DOHH2 (cell line): Measurements from ENCODE around the gene SULT2A1.

Experiments
- H3F3A ChIP-seq: fragments of 200-600 bp; sonication (generic), shearing (Covaris generic); 2 replicates; pipeline ENCODE4 v1.6.0; 2016; ENCODE audit warnings: antibody characterized with exemption, mild to moderate bottlenecking; ENCODE audit not compliant: control insufficient read depth, insufficient read depth
- H3K27ac ChIP-seq: fragments of 200-600 bp; sonication (generic); 2 replicates; pipeline ENCODE4 v1.5.1; 2014; ENCODE audit warnings: low read depth, mild to moderate bottlenecking, low read length, moderate library complexity
- H3K27me3 ChIP-seq: fragments of 200-600 bp; sonication (generic); 2 replicates; pipeline ENCODE4 v1.6.1; 2014; ENCODE audit warnings: mild to moderate bottlenecking, low read length, mixed read lengths; ENCODE audit not compliant: control insufficient read depth
- H3K36me3 ChIP-seq: fragments of 200-600 bp; sonication (generic); 2 replicates; pipeline ENCODE4 v1.6.1; 2014; ENCODE audit warnings: mild to moderate bottlenecking, low read length, moderate library complexity, mixed read lengths; ENCODE audit not compliant: control insufficient read depth
- H3K4me1 ChIP-seq: fragments of 200-600 bp; sonication (generic); 2 replicates; pipeline ENCODE4 v1.6.1; 2014; ENCODE audit warnings: mild to moderate bottlenecking, low read length, mixed read lengths; ENCODE audit not compliant: control insufficient read depth
- H3K4me2 ChIP-seq: fragments of 200-600 bp; sonication (generic); 2 replicates; pipeline ENCODE4 v1.6.0; 2014; ENCODE audit warnings: mild to moderate bottlenecking, low read length, moderate library complexity
- H3K4me3 ChIP-seq: fragments of 200-600 bp; sonication (generic); 2 replicates; pipeline ENCODE4 v1.5.1; 2014; ENCODE audit warnings: mild to moderate bottlenecking, low read length, mixed read lengths
- H3K79me2 ChIP-seq: fragments of 200-600 bp; sonication (generic); 2 replicates; pipeline ENCODE4 v1.6.1; 2014; ENCODE audit warnings: mild to moderate bottlenecking, low read length, mixed read lengths; ENCODE audit not compliant: control insufficient read depth
- H3K9me2 ChIP-seq: fragments of 200-600 bp; sonication (generic); replicated peaks from 2 replicates; pipeline ENCODE4 v1.6.1; 2014; ENCODE audit warnings: mild to moderate bottlenecking, low read length, mixed read lengths; ENCODE audit not compliant: control insufficient read depth
- H3K9me3 ChIP-seq: fragments of 200-600 bp; sonication (generic); 2 replicates; pipeline ENCODE4 v1.6.1; 2014; ENCODE audit warnings: antibody characterized with exemption, low read length, mixed read lengths; ENCODE audit not compliant: control insufficient read depth, insufficient read depth
- H4K20me1 ChIP-seq: fragments of 200-600 bp; sonication (generic); 2 replicates; pipeline ENCODE4 v1.6.0; 2014; ENCODE audit warnings: low read depth, mild to moderate bottlenecking, antibody characterized with exemption, low read length, moderate library complexity; ENCODE audit not compliant: control insufficient read depth, insufficient read depth
- EZH2phosphoT487 ChIP-seq: fragments of 200-600 bp; sonication (generic); IDR thresholded peaks from 2 replicates; pipeline ENCODE4 v1.6.1; 2017; ENCODE audit warnings: borderline replicate concordance, mild to moderate bottlenecking, antibody characterized with exemption, low read length, moderate library complexity, mixed read lengths
- TF ChIP-seq, protein P1 (sequence below): fragments of 200-600 bp; sonication (generic); IDR thresholded peaks from one replicate; pipeline ENCODE4 v1.5.1; 2014; ENCODE audit warnings: antibody characterized with exemption, mild to moderate bottlenecking, low read depth, low read length; ENCODE audit not compliant: poor library complexity, severe bottlenecking

The SULT2A1 gene

DNA sequence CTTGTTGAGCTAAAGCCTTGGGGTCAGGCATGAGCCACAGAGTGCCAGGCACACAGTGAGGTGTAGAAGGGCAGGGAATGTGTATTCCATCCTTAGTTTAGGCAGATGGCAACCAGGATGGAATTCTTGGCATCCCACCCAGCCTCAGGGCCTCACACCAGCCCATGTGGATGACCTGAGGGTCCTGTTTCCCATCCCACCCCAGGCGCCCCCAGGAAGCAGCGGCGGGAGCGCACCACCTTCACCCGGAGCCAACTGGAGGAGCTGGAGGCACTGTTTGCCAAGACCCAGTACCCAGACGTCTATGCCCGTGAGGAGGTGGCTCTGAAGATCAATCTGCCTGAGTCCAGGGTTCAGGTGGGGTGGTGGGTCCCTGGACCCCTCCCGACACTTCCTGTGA is 50.1 kb downstream of the SULT2A1 start:
- TF ChIP-seq EZH2phosphoT487: no peak
- TF ChIP-seq, protein P1, sequence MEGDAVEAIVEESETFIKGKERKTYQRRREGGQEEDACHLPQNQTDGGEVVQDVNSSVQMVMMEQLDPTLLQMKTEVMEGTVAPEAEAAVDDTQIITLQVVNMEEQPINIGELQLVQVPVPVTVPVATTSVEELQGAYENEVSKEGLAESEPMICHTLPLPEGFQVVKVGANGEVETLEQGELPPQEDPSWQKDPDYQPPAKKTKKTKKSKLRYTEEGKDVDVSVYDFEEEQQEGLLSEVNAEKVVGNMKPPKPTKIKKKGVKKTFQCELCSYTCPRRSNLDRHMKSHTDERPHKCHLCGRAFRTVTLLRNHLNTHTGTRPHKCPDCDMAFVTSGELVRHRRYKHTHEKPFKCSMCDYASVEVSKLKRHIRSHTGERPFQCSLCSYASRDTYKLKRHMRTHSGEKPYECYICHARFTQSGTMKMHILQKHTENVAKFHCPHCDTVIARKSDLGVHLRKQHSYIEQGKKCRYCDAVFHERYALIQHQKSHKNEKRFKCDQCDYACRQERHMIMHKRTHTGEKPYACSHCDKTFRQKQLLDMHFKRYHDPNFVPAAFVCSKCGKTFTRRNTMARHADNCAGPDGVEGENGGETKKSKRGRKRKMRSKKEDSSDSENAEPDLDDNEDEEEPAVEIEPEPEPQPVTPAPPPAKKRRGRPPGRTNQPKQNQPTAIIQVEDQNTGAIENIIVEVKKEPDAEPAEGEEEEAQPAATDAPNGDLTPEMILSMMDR: no peak
- H3K9me3 ChIP-seq: peaks cover 4% of the 10 kb centered on the region; the same call in 1 of the 2 replicates
- H3K4me1 ChIP-seq: no peaks in the 10 kb centered on the region
- H3K4me2 ChIP-seq: no peak overlapping the region
- no peaks in the 10 kb centered on the region for H3F3A ChIP-seq
- no peaks in the 10 kb centered on the region for H3K9me2 ChIP-seq
- no peaks in the 10 kb centered on the region for H3K27me3 ChIP-seq
- no peak overlapping the region for H3K27ac ChIP-seq
- H3K36me3 ChIP-seq: no peaks in the 10 kb centered on the region
- H4K20me1 ChIP-seq: no peaks in the 10 kb centered on the region
- H3K4me3 ChIP-seq: no peak overlapping the region
- H3K79me2 ChIP-seq: no peaks in the 10 kb centered on the region

DNA sequence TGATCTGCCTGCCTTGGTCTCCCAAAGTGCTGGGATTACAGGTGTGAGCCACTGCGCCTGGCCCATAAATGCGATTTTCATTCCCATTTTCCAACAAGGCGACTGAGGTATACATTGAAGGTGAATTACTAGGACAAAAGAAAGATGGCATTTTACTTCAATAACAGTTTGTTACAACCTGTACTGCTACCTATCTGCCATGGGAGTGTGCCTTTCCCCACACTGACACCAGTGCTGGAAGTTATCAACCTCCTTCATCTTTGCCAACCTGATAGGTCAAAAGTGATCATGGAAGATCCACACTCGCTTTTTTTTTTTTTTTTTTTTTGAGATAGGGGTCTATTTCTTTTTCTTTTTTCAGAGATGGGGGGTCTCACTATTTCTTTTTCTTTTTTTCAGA is 53.4 kb downstream of the SULT2A1 start:
- H4K20me1 ChIP-seq: no peaks in the 10 kb centered on the region
- no peak overlapping the region for H3K4me2 ChIP-seq
- peaks cover 4% of the 10 kb centered on the region; the same call in 1 of the 2 replicates for H3K4me1 ChIP-seq
- no peaks in the 10 kb centered on the region; the same call in 1 of the 2 replicates for H3K9me3 ChIP-seq
- H3K27ac ChIP-seq: no peak overlapping the region
- no peaks in the 10 kb centered on the region for H3K27me3 ChIP-seq
- H3K36me3 ChIP-seq: no peaks in the 10 kb centered on the region
- H3K79me2 ChIP-seq: no peaks in the 10 kb centered on the region
- TF ChIP-seq, protein P1: no peak
- TF ChIP-seq EZH2phosphoT487: no peak
- no peaks in the 10 kb centered on the region for H3K9me2 ChIP-seq
- no peak overlapping the region for H3K4me3 ChIP-seq
- H3F3A ChIP-seq: no peaks in the 10 kb centered on the region

DNA sequence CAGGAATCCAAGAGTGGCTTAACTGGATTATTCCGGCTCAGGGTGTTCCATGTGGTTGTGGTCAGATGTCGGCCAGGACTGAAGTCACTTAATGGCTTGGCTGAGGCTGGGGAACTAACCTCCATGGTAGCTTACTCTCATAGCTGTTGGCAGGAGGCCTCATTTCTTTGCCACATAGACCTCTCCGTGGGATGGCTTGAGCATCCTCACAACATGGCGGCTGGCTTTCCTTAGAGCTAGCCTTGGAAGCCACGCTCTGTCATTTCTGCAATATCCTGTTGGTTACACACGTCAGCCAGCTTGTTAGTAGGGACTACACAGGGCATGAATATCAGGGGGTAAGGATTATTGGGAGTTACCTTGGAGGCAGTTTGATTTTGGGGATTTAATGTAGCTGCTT is 59.3 kb downstream of the SULT2A1 start:
- Histone ChIP-seq H4K20me1 (no peaks in the 10 kb centered on the region), H3K27ac (no peak overlapping the region), H3K4me2 (no peak overlapping the region), H3K4me1 (peaks cover 4% of the 10 kb centered on the region; the same call in 1 of the 2 replicates), H3K79me2 (no peaks in the 10 kb centered on the region), H3F3A (no peaks in the 10 kb centered on the region), H3K27me3 (no peaks in the 10 kb centered on the region), H3K9me2 (no peaks in the 10 kb centered on the region), H3K9me3 (no peaks in the 10 kb centered on the region), H3K4me3 (no peak overlapping the region), H3K36me3 (no peaks in the 10 kb centered on the region)
- no peak for TF ChIP-seq EZH2phosphoT487

DNA sequence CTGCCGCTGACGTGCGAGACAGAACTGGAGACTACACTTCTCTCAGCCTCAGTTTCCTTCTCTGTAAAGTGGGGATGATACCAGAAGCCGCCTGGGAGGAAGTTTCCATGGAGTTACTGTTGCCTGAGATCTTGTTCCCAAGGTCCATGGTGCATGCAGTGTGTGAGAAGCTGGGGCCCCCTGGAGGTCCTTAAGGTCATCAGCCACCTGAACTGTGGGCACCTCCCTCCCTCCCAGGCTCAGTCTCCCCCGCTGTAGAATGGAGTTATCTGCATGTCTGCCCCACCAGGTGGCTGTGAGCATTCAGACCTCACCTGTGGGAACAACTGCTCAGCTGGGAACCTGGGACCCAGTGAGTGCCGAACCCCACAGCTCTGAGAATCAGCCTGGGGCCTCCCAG is 61.7 kb downstream of the SULT2A1 start:
- no peak overlapping the region for H3K27ac ChIP-seq
- no peaks in the 10 kb centered on the region for H4K20me1 ChIP-seq
- H3K9me3 ChIP-seq: no peaks in the 10 kb centered on the region
- TF ChIP-seq EZH2phosphoT487: no peak
- TF ChIP-seq, protein P1: no peak
- H3K4me3 ChIP-seq: no peak overlapping the region
- no peaks in the 10 kb centered on the region for H3K36me3 ChIP-seq
- peaks cover 18% of the 10 kb centered on the region for H3K27me3 ChIP-seq
- H3F3A ChIP-seq: no peaks in the 10 kb centered on the region
- H3K9me2 ChIP-seq: no peaks in the 10 kb centered on the region
- H3K79me2 ChIP-seq: no peaks in the 10 kb centered on the region
- H3K4me1 ChIP-seq: peaks cover 12% of the 10 kb centered on the region
- H3K4me2 ChIP-seq: no peak overlapping the region
